Medulla oblongata (tissue), 1 donor: Measurements from ENCODE around the gene SCT.

Experiments used
- DNase-seq: peaks from one replicate; pipeline ENCODE4 v3.0.0-alpha.2; 2015; ENCODE audit errors: extremely low spot score

SCT gene

GRCh38 chr11:610146-610801 lies 16.7 kb downstream of the SCT start:
- no peak for DNase-seq

GRCh38 chr11:609341-609811 lies 17.6 kb downstream of the SCT start:
- DNase-seq, result no peak

GRCh38 chr11:608791-609251 lies 18.2 kb downstream of the SCT start:
- no peak for DNase-seq

GRCh38 chr11:607971-608659 lies 18.9 kb downstream of the SCT start:
- DNase-seq, result no peak

- DNase-seq, result no peak
Observed at GRCh38 chr11:607020-607780, 19.8 kb downstream of the SCT start.

- DNase-seq, result peak; percentile 22
Observed at GRCh38 chr11:606245-606644, 20.7 kb downstream of the SCT start.

- DNase-seq, result no peak
Observed at GRCh38 chr11:605286-606129, 21.5 kb downstream of the SCT start.

GRCh38 chr11:603154-603553 lies 23.8 kb downstream of the SCT start:
- no peak for DNase-seq

- no peak for DNase-seq
Observed at GRCh38 chr11:601573-602245, 25.3 kb downstream of the SCT start.

GRCh38 chr11:598005-598680 lies 28.8 kb downstream of the SCT start:
- DNase-seq, result no peak

GRCh38 chr11:597166-597725 lies 29.7 kb downstream of the SCT start:
- no peak for DNase-seq

GRCh38 chr11:596374-596773 lies 30.6 kb downstream of the SCT start:
- DNase-seq, result no peak

- no peak for DNase-seq
Observed at GRCh38 chr11:595400-595799, 31.6 kb downstream of the SCT start.

GRCh38 chr11:593347-593746 lies 33.6 kb downstream of the SCT start:
- DNase-seq, result no peak

GRCh38 chr11:592918-593317 lies 34.1 kb downstream of the SCT start:
- DNase-seq, result no peak

GRCh38 chr11:592501-592900 lies 34.5 kb downstream of the SCT start:
- DNase-seq, result no peak

GRCh38 chr11:590997-591396 lies 36.0 kb downstream of the SCT start:
- DNase-seq, result no peak

- DNase-seq, result no peak
Observed at GRCh38 chr11:589798-590197, 37.2 kb downstream of the SCT start.

GRCh38 chr11:587978-588380 lies 39.0 kb downstream of the SCT start:
- no peak for DNase-seq

GRCh38 chr11:587546-587945 lies 39.4 kb downstream of the SCT start:
- no peak for DNase-seq
